ENCODE data around the gene KLC1. TPM values are rescaled to one million over a fixed set of nuclear protein-coding genes. Genes with fewer than 3 reads are reported as not detected.

Gene KLC1
- total and polyA plus RNA-seq, 4 donors, result 22.9 to 131 (median 46.0) TPM

- Histone ChIP-seq H3K4me3 (ENCODE audit: low read depth in 1 of 3, low read length in 3 of 3) (no peak overlapping the region), H3K36me3 (ENCODE audit: control insufficient read depth in 4 of 4, insufficient read depth in 3 of 4, low read depth in 1 of 4, low read length in 3 of 4) (no peaks in the 10 kb centered on the region), H3K9ac (ENCODE audit: low read depth in 1 of 2, low read length in 2 of 2) (no peak overlapping the region), H3K27me3 (ENCODE audit: control insufficient read depth in 4 of 4, insufficient read depth in 4 of 4, low read length in 3 of 4) (no peaks in the 10 kb centered on the region), H3K9me3 (ENCODE audit: control insufficient read depth in 4 of 4, low read length in 3 of 4) (no peaks in the 10 kb centered on the region), H3K27ac (ENCODE audit: low read depth in 1 of 2, low read length in 2 of 2) (no peak overlapping the region), H3K4me1 (ENCODE audit: control insufficient read depth in 4 of 4, insufficient read depth in 4 of 4, low read length in 3 of 4) (peaks cover 0 to 9% (median 5%) of the 10 kb centered on the region in 4 donors)
- no peak for DNase-seq (ENCODE audit: low spot score)
- WGBS, result 76% methylated on average over 9 of the region's 9 CpGs
- TF ChIP-seq EGR1 (IDR thresholded peaks at IDR 0.05; ENCODE audit: low read depth in 2 of 2), result no peak
Observed at GRCh38 chr14:103710771-103711377, 81.9 kb downstream of the KLC1 start.

- no peak for DNase-seq (ENCODE audit: low spot score)
- Histone ChIP-seq H3K27me3 (ENCODE audit: control insufficient read depth in 4 of 4, insufficient read depth in 4 of 4, low read length in 3 of 4) (no peaks in the 10 kb centered on the region), H3K27ac (ENCODE audit: low read depth in 1 of 2, low read length in 2 of 2) (no peak overlapping the region), H3K36me3 (ENCODE audit: control insufficient read depth in 4 of 4, insufficient read depth in 3 of 4, low read depth in 1 of 4, low read length in 3 of 4) (no peaks in the 10 kb centered on the region), H3K4me1 (ENCODE audit: control insufficient read depth in 4 of 4, insufficient read depth in 4 of 4, low read length in 3 of 4) (peaks cover 0 to 13% (median 8%) of the 10 kb centered on the region in 4 donors), H3K9me3 (ENCODE audit: control insufficient read depth in 4 of 4, low read length in 3 of 4) (no peaks in the 10 kb centered on the region), H3K9ac (ENCODE audit: low read depth in 1 of 2, low read length in 2 of 2) (no peak overlapping the region), H3K4me3 (ENCODE audit: low read depth in 1 of 3, low read length in 3 of 3) (no peak overlapping the region)
- TF ChIP-seq JUND (IDR thresholded peaks at IDR 0.05), result no peak
- no peak for TF ChIP-seq EGR1 (IDR thresholded peaks at IDR 0.05; ENCODE audit: low read depth in 2 of 2)
- TF ChIP-seq, protein P1, sequence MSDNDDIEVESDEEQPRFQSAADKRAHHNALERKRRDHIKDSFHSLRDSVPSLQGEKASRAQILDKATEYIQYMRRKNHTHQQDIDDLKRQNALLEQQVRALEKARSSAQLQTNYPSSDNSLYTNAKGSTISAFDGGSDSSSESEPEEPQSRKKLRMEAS (IDR thresholded peaks at IDR 0.05), result no peak
- TF ChIP-seq FOXA1 (IDR thresholded peaks at IDR 0.05), result no peak
- no peak for TF ChIP-seq ATF3 (IDR thresholded peaks at IDR 0.05)
- TF ChIP-seq REST (IDR thresholded peaks at IDR 0.05), result no peak
- TF ChIP-seq YY1 (IDR thresholded peaks at IDR 0.05), result no peak
- TF ChIP-seq TAF1 (conservative IDR thresholded peaks at IDR 0.05), result no peak
- TF ChIP-seq, protein P2, sequence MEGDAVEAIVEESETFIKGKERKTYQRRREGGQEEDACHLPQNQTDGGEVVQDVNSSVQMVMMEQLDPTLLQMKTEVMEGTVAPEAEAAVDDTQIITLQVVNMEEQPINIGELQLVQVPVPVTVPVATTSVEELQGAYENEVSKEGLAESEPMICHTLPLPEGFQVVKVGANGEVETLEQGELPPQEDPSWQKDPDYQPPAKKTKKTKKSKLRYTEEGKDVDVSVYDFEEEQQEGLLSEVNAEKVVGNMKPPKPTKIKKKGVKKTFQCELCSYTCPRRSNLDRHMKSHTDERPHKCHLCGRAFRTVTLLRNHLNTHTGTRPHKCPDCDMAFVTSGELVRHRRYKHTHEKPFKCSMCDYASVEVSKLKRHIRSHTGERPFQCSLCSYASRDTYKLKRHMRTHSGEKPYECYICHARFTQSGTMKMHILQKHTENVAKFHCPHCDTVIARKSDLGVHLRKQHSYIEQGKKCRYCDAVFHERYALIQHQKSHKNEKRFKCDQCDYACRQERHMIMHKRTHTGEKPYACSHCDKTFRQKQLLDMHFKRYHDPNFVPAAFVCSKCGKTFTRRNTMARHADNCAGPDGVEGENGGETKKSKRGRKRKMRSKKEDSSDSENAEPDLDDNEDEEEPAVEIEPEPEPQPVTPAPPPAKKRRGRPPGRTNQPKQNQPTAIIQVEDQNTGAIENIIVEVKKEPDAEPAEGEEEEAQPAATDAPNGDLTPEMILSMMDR (IDR thresholded peaks at IDR 0.05; ENCODE audit: low read depth, low read length, missing input control), result no peak
- no peak for TF ChIP-seq RXRA (IDR thresholded peaks at IDR 0.05)
- TF ChIP-seq FOXA2 (IDR thresholded peaks at IDR 0.05), result no peak
- no peak for TF ChIP-seq ZBTB33 (IDR thresholded peaks at IDR 0.05)
- no peak for TF ChIP-seq SP1 (IDR thresholded peaks at IDR 0.05)
- no peak for TF ChIP-seq HNF4A (conservative IDR thresholded peaks at IDR 0.05)
- no peak for TF ChIP-seq RAD21 (IDR thresholded peaks at IDR 0.05)
- TF ChIP-seq HNF4G (IDR thresholded peaks at IDR 0.05), result no peak
- TF ChIP-seq NR2F2 (IDR thresholded peaks at IDR 0.05), result no peak
- WGBS, result 67% methylated on average over 27 of the region's 27 CpGs
Observed at GRCh38 chr14:103711516-103712431, 82.8 kb downstream of the KLC1 start.

All from liver (tissue), 9 donors.